Ishikawa (cell line): ENCODE results near the gene MYLIP.

Experiments
- MAX ChIP-seq: IDR thresholded peaks from 2 replicates; pipeline ENCODE4 v1.6.1; 2012
- TAF1 ChIP-seq: IDR thresholded peaks from 2 replicates; pipeline ENCODE4 v1.6.1; 2012; ENCODE audit warnings: low read depth, mild to moderate bottlenecking
- TCF12 ChIP-seq: IDR thresholded peaks from 2 replicates; pipeline ENCODE4 v1.6.1; 2012; ENCODE audit warnings: low read depth
- TEAD4 ChIP-seq: IDR thresholded peaks from 2 replicates; pipeline ENCODE4 v1.6.1; 2012

- TF ChIP-seq MAX (no peak), TAF1 (no peak), TEAD4 (no peak), TCF12 (no peak)
Measured at GRCh38 chr6:16163535-16164300, 34.8 kb downstream of the MYLIP start.
